Measurements from ENCODE around the gene HES7.
"Not testable (repeated sequence)": the region's sequence is repeated elsewhere in the genome, so short reads cannot be mapped to it uniquely, and the experiment has no call there.

Gene HES7

DNA sequence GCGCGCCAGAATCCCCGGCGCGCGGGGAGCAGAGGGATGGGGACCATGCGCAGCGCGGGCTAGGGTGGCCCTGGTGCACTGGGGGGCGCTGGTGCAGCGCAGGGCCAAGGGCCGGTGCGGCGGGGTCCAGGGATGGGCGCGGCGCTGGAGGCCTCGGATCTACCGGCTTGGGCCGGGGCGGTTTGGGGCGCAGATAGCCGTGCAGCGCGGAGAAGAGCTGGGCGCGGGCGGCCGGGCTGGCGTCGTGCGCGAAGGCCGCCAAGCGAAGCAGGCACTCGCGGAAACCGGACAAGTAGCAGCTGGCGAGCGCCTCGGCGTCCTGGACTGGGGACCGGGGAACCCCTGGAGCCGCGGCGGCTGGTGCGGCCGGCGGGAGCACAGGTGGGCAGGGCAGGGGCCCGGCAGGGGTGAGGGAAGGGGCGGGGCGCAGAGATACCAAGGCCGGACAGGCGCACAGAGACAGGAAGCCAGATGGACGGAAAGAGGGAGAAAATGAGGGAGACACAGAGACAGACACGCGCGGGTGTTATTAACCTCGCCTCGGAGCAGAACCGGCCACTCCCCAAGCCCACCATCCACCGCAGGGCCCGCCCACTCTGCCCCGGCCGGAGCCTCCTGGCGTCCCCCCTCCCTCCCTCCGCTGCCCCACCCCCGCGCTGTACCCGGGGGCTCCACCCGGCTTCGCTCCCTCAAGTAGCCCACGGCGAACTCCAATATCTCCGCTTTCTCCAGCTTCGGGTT is 2.1 kb downstream of the HES7 start:
- DNase-seq, result peak; percentile 62

- DNase-seq, result no peak
Observed at GRCh38 chr17:8121407-8121680, 2.6 kb downstream of the HES7 start.

DNA sequence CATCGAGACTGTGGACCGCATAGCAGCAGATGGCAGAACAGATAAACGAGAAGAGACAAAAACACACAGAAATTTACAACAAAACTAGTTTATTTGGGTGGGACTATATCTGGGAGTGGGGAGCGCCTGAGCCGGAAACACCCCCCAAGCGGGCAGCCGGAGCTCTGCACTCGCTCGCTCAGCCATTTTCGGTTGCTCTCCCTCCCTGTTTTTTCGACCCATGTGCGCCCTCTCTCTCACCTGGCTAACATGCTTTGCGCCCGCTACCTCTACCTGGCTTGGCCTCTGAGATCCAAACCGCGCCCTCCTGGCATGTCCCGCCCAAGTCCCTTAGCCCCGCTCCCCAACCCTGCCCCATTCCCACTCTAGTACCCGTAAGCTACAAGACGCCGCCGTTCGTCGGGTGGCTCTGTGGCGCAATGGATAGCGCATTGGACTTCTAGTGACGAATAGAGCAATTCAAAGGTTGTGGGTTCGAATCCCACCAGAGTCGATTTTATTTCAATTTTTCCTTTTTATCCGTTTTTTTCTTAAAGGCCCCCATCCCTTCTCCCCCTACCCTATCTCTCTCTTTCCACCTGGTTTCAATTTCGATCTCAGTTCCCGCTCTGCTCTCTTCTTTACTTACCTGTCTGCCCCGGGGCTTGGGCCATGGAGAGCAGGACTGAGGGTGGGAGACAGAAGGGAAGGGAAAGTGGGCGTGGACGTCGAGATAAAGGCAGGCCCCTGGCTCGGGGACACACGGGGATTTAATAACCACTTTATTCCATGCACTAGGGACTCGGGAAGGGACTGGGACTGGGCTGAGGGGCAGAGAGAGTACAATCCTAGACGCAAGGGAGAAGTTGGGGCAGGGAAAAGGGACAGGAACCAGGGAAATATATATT is 3.1 kb downstream of the HES7 start:
- peak; percentile 78 for DNase-seq

DNA sequence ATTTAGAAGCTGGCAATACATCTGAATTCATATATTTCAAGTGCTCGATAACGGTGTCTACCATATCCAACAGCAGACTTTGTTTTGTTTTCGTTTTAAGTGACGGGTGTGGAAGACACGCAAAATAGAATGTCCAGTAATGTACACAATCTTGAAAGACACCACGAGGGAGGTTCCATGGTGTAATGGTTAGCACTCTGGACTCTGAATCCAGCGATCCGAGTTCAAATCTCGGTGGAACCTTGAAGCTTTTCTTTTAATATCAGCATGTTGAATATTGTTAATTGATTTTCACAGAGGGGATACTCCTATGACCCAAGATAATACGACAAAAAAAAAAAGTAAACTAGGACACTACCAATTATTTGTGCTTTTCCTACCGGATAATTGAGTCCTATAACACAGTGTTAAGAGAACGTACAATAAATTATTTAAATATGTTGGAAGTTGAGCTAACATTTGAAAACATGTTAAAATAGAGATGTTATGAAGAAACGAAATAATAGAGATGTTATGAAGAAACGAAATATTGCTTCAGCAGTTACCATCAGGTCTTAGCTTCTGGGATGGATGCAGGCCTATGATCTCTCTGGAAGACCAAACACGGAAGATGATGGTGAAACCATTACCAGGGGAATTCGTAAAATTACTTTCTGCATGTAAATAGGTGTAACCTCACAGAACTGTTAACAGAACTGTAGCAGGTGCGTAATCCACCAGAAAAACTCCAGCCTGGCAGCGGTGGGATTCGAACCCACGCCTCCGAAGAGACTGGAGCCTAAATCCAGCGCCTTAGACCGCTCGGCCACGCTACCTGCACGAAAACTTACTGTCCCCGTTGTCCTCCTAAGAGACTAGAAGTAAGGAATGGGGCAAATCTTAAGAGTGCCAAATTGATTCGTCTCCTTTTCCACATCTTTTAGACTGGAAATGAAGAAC is 4.1 kb downstream of the HES7 start:
- peak; percentile 96 for DNase-seq

GRCh38 chr17:8118769-8119580 is 4.9 kb downstream of the HES7 start:
- DNase-seq, result peak; percentile 87

DNA sequence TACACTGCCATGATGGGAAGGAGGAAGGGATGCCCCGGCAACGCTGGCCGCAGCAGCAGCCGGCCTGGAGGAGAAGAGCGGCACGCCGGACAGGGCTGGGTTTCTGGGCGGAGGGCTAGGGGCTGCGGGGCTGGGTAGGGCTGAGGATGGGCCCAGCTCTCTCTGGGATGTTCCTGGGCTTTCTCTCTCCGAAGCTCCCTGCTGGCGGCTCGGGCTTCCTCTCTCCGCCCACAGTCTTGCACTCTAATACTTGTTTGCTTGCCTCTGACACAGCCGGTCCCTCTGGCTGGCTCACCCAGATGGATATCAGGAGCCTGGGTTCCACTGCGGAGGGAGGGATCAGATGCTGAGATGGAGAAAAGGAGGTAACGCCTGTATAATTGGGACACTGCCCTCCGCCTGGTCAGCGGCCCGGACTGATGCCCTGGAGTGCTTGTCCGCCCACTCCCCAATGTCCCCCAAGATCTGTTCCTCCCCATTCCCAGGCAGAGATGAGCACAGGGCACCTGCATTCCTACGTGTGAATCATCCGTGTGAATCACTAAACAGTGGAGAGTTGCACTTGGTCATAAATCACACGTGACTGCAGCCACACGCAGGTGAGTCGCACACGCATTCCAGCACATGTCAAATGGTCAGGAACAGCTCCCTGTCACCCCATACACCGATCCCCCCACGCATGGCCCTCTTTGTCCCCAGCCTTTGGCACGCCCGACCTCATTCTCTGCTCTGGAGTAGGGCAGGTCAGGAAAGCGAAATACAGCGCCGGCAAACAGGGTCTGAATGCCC is 5.7 kb downstream of the HES7 start, which contains the start of gene ALOXE3:
TSS of gene ALOXE3 (minus strand) at position 535 of the 789 bp plus-strand sequence. CDS start at position 11, 524 bp downstream.
- DNase-seq, result peak; percentile 55

GRCh38 chr17:8117367-8117979 is 6.4 kb downstream of the HES7 start:
- no peak for DNase-seq

DNA sequence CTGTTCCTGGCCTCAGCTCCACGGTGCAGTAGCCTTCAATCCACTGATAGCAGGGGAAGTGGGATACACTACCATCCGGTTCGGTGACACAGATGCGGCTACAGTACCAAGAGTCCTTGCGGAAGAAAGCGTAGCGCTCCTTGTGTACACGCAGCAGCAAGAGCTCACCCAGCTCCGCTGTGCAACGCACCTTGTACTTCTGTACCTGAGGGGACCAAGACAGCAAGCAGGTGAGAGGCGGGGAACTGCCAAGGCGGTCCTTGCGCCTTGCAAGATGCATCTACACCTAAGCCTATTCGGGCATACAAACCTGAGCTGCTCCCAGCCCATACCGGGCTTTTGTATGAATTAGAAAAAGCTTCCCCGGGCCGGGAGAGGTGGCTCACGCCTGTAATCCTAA is 7.1 kb downstream of the HES7 start:
- DNase-seq, result no peak

DNA sequence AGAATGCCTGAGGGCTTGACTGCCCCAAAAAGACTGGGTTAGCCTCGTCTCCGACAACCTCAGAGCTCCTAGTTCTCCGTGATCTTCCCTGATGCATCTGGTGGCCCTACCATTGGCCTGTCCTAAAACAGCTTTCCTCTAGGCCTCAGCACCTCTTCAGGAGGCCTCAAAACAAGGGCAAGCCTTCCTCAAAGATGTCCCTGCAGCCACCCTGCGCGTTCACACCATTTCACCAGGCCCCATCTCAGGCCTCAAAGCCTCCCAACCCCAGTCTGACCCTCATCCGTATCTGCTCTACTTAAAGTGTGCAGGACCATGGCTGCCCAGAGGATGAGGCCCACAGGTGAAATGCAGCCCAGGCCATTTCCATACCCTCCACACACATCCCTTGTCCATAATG is 13.0 kb downstream of the HES7 start:
- DNase-seq, result no peak

DNA sequence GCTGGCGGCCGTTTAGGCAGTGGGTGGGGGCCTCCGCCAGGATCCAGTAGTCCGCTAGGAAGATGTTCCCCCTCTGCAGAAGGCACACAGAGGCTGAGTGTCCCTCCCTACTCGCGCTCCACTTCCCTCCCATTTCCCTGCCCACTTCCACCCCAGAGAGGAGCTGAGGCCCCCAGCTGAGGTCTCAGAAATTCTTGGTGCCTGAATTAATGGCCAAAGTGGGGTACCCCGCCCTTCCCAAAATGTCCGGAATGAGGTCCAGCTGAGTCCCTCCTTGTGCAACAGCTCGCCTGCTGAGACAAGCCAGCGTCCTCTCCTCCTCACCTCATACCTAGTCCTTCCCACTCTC is 13.5 kb downstream of the HES7 start:
- no peak for DNase-seq

DNA sequence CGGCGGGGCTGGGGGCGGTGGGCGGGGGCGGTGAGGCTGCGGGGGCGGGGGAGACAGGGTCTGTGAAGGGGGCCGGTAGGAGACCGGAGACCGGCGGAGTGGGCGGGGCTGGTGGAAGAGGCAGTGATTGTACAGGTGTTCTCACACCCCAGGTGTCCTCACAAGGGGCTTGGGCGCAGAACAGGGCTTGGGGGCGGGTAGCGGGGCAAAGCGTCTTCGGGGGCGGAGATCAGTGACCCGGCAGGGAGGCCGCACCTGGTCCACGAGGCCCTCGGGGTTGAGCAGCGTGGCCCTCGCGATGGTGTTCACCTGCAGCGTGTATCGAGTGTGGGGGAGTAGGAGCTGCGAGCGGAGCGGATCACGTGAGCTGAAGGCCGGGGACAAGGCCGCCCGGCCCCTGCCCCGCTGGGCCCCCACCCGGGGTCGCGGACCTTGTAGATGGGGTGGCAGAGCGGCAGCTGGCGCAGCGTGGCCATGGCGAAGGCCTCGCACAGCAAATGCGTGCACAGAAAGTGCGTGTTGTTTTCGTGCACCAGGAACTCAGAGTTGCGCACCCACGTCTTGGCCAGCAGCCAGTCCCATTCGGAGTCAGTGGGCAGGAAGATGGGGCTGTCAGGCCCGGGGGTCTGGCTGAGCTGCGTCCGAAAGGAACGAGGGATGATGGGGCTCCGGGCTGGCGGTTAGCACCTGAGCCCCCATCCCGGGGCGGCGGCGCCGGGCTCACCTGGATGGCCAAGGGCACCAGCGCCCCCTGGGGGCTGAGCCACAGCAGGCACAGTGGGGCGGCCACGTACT is 14.0 kb downstream of the HES7 start:
- peak; percentile 17 for DNase-seq

GRCh38 chr17:8108972-8109660 is 14.8 kb downstream of the HES7 start:
- no peak for DNase-seq

- not testable (repeated sequence) for DNase-seq
Observed at GRCh38 chr17:8106980-8107379, 16.9 kb downstream of the HES7 start.

GRCh38 chr17:8105957-8106398 is 17.9 kb downstream of the HES7 start:
- DNase-seq, result peak; percentile 11

DNA sequence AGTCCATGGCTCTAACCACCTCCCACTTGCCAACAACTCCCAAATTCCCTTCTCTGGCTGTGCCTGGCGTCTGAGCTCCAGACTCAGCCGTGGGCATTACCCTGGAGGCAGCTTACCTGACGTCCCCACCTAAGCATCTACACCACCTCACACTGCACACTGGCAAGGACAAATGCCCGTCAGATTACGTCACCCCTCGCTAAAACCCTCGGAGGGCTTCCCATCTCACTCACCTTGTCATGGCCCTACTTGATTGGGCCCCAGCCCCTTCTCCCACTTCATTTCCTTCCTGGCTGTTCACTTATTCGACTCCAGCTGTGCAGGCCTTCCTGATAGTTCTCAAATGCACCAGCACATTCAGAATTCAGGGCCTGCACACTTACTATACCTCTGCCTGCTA is 19.0 kb downstream of the HES7 start:
- DNase-seq, result no peak

GRCh38 chr17:8103549-8103948 is 20.4 kb downstream of the HES7 start:
- DNase-seq, result no peak

DNA sequence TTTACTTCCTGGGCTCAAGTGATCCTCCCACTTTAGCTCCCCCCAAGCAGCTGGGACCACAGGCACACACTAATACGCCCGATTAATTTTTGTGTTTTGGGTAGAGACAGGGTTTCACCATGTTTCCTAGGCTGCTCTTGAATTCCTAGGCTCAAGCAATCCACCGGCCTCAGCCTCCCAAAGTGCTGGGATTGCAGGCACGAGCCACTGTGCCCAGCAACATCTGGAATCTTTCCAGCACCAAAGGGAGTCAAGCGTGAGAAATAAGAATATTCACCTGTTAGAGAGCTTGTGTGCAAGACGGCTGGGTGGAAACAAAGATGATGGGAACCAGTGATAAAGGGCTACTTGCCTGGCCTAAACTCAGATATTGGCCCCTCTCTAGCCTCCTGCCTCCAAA is 22.2 kb downstream of the HES7 start:
- no peak for DNase-seq

DNA sequence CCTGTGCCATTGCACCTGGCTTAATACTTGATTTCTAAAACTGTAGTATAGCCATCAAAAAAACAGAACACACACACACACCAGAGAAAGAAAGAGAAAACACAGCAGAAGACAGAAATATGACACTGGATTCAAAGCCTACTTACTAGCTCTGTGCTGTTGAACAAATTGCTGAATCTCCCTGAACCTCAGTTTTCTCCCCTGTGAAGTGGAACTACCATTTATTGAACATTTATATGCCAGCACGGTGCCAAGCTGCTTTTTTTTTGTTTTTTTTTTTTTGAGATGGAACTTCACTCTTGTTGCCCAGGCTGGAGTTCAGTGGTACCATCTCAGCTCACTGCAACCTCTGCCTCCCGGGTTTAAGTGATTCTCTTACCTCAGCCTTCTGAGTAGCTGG is 23.1 kb downstream of the HES7 start:
- no peak for DNase-seq

- DNase-seq, result peak; percentile 6
Observed at GRCh38 chr17:8100111-8100510, 23.8 kb downstream of the HES7 start.

- DNase-seq, result no peak
Observed at GRCh38 chr17:8096541-8096940, 27.4 kb downstream of the HES7 start.

Measured in fibroblast of upper back skin (primary cell).